ENCODE results near the gene APBB2.

DNA sequence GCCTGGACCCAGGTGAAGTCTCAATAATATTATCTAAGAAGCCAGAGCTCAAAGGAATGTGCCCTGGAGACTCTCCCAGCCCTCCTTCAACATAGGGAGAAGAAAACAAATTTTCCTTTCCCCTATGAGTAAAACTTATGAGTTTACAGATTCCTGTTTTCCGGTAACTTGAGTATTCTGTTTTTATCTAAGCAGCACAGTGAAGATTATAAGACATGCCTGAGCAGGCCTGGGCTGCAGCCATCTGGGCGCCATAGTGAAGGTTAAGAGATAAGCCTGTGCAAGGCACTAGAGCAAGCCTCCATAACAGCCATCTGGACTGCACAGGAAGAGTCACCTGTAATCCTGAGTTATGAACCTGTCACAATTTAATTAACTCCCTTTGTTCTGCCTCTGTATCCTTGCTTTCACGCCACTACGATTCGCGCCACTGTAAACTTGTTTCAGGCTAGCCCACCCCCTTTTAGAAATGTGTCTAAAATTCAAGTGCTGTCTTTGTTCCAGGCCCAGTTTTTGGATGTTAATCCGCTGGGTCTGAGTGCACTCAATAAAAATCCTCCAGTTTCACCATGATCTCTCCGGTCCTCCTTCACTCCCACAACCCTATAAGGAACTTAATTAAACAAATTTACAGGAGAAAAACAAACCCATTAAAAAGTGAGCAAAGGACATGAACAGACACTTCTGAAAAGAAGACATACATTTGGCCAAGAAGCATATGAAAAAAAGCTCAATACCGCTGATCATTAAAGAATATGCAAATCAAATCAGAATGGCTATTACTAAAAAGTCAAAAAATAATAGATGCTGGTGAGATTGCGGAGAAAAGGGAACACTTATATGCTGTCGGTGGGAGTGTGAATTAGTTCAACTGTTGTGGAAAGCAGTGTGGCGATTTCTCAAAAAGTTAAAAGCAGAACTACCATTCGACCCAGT, 189.5 kb downstream of the APBB2 start:
- no peak for TF ChIP-seq GATA2 (IDR thresholded peaks at IDR 0.05; ENCODE audit: low read depth, low read length)
- no peak for TF ChIP-seq GATA3 (IDR thresholded peaks at IDR 0.05; ENCODE audit: low read depth, low read length)
